CD4-positive, alpha-beta T cell (primary cell): ENCODE results near the gene MBNL1. TPM values are rescaled to one million over a fixed set of nuclear protein-coding genes. Genes with fewer than 3 reads are reported as not detected.

Experiments
- ATAC-seq: fragments of 200-7000 bp; cut with Tn5 transposase; one replicate; pipeline ENCODE4 v1.10.0; 2022; ENCODE audit warnings: mild to moderate bottlenecking; ENCODE audit not compliant: poor library complexity
- CTCF ChIA-PET: fragments of 350-600 bp; sonication (Branson Sonifier 250); formaldehyde crosslinking; loops from one replicate; lab custom pipeline; 2021; ENCODE audit warnings: antibody characterized with exemption, inconsistent platforms; lab: Charles Lee
- POLR2A ChIA-PET: fragments of 350-600 bp; sonication (Branson Sonifier 250); formaldehyde crosslinking; loops from one replicate; lab custom pipeline; 2021; ENCODE audit warnings: antibody characterized with exemption, inconsistent platforms; lab: Charles Lee
- DNase-seq, 14 experiments: peaks; one replicate each; pipeline ENCODE4 v3.0.0-alpha.2; 2013 to 2020; ENCODE audit warnings: mixed read lengths in 2 of 14
- H3K27ac ChIP-seq, 2 donors: one replicate each; pipeline versions ENCODE4 v1.5.1 to v1.7.0; 2013; ENCODE audit warnings: low read length in 2 of 2, low read depth in 1 of 2, mild to moderate bottlenecking in 1 of 2
- H3K27me3 ChIP-seq, 2 experiments: 1 replicate in 1 of 2; 2 replicates in 1 of 2; pipeline versions ENCODE4 v1.6.1 to v1.7.0; 2013; ENCODE audit warnings: low read length in 2 of 2, control low read depth in 1 of 2, mild to moderate bottlenecking in 1 of 2, moderate library complexity in 1 of 2; ENCODE audit not compliant: insufficient read depth in 2 of 2, control insufficient read depth in 1 of 2
- H3K36me3 ChIP-seq: one replicate; pipeline ENCODE4 v1.6.1; 2013; ENCODE audit warnings: low read length, control low read depth; ENCODE audit not compliant: insufficient read depth
- H3K4me1 ChIP-seq: one replicate; pipeline ENCODE4 v1.6.1; 2013; ENCODE audit warnings: low read length, control low read depth; ENCODE audit not compliant: insufficient read depth
- H3K4me3 ChIP-seq: one replicate; pipeline ENCODE4 v1.5.1; 2013; ENCODE audit warnings: mild to moderate bottlenecking, low read length, moderate library complexity
- H3K9me3 ChIP-seq, 2 experiments: 1 replicate in 1 of 2; 2 replicates in 1 of 2; pipeline versions ENCODE4 v1.6.1 to v1.7.0; 2013; ENCODE audit warnings: low read length in 2 of 2, mild to moderate bottlenecking in 2 of 2, control low read depth in 1 of 2, moderate library complexity in 1 of 2; ENCODE audit not compliant: control insufficient read depth in 1 of 2, insufficient read depth in 1 of 2
- H3K27ac Mint-ChIP-seq: one replicate; pipeline ENCODE4 v1.8.0; 2020; ENCODE audit warnings: mixed read lengths
- H3K27me3 Mint-ChIP-seq: one replicate; pipeline ENCODE4 v1.8.0; 2021; ENCODE audit warnings: mixed read lengths
- H3K36me3 Mint-ChIP-seq: one replicate; pipeline ENCODE4 v1.8.0; 2021; ENCODE audit warnings: low read depth, mixed read lengths
- H3K4me1 Mint-ChIP-seq: one replicate; pipeline ENCODE4 v1.8.0; 2021; ENCODE audit warnings: low read depth, mixed read lengths
- H3K4me3 Mint-ChIP-seq: one replicate; pipeline ENCODE4 v1.8.0; 2020; ENCODE audit warnings: mild to moderate bottlenecking, mixed read lengths
- H3K9me3 Mint-ChIP-seq: one replicate; pipeline ENCODE4 v1.8.0; 2020; ENCODE audit warnings: mixed read lengths
- CTCF ChIP-seq: fragments of 200-600 bp; IDR thresholded peaks from one replicate; pipeline ENCODE4 v1.8.0; 2022; ENCODE audit warnings: antibody characterized with exemption, mild to moderate bottlenecking
- intact Hi-C, 2 experiments: fragments of 100-400 bp; cut with DNase I in 1 of 2; cut with micrococcal nuclease in 1 of 2; formaldehyde crosslinking; loops; one replicate each; pipeline versions ENCODE4 v1.15.1 to v1.9.0; 2023 to 2025; cut with DNase I, micrococcal nuclease
- total RNA-seq, 174 experiments: library from RNA in 2 of 174; stranded (reverse) in 2 of 174; gene quantifications; one replicate each; pipeline ENCODE4 v1.2.3 and lab custom pipeline; 2021 to 2026

Gene MBNL1
- total RNA-seq, 2 experiments from 2014 or later: 551 to 561 TPM

- H3K36me3 Mint-ChIP-seq: no peaks in the 10 kb centered on the region
- H3K4me1 Mint-ChIP-seq: peaks cover 18% of the 10 kb centered on the region
- Histone ChIP-seq H3K4me1 (peaks cover 10% of the 10 kb centered on the region), H3K4me3 (no peak overlapping the region), H3K9me3 (no peaks in the 10 kb centered on the region), H3K36me3 (no peaks in the 10 kb centered on the region), H3K27me3 (no peaks in the 10 kb centered on the region), H3K27ac (no peak overlapping the region)
- DNase-seq: peak in 1 of 14 experiments; percentile 30
- TF ChIP-seq CTCF: no peak
- no peak for ATAC-seq
- no peak overlapping the region for H3K4me3 Mint-ChIP-seq
- ChIA-PET POLR2A (no interaction called here), CTCF (no interaction called here)
- H3K27me3 Mint-ChIP-seq: no peaks in the 10 kb centered on the region
- H3K9me3 Mint-ChIP-seq: no peaks in the 10 kb centered on the region
- H3K27ac Mint-ChIP-seq: no peak overlapping the region
- intact Hi-C loops: loop anchor here in 1 of 2 experiments (5.0 kb wide), 1 partner anchor 292 kb away; no protein-coding TSS in a partner anchor
Observed at GRCh38 chr3:152474585-152474984, 205.9 kb downstream of the MBNL1 start.

GRCh38 chr3:152477422-152477821 lies 208.7 kb downstream of the MBNL1 start:
- Histone ChIP-seq H3K4me3 (no peak overlapping the region), H3K4me1 (peaks cover 4% of the 10 kb centered on the region), H3K36me3 (no peaks in the 10 kb centered on the region), H3K27me3 (no peaks in the 10 kb centered on the region), H3K27ac (no peak overlapping the region), H3K9me3 (peaks cover 0 to 2% of the 10 kb centered on the region in 2 experiments)
- H3K36me3 Mint-ChIP-seq: peaks cover 14% of the 10 kb centered on the region
- H3K27ac Mint-ChIP-seq: no peak overlapping the region
- POLR2A ChIA-PET: interaction anchor here (0.6 kb wide), 1 partner anchor 42 kb away, joined by 3 read pairs; no protein-coding TSS in a partner anchor
- H3K4me1 Mint-ChIP-seq: peaks cover 5% of the 10 kb centered on the region
- intact Hi-C loops: no loop called here
- ATAC-seq: no peak
- no peak for DNase-seq
- CTCF ChIA-PET: no interaction called here
- no peak overlapping the region for H3K4me3 Mint-ChIP-seq
- no peak for TF ChIP-seq CTCF
- H3K9me3 Mint-ChIP-seq: peaks cover 6% of the 10 kb centered on the region
- peaks cover 9% of the 10 kb centered on the region for H3K27me3 Mint-ChIP-seq

GRCh38 chr3:152480282-152480953 lies 211.7 kb downstream of the MBNL1 start:
- no peaks in the 10 kb centered on the region for H3K27me3 ChIP-seq
- intact Hi-C loops: no loop called here
- H3K36me3 ChIP-seq: no peaks in the 10 kb centered on the region
- Mint-ChIP-seq H3K9me3 (peaks cover 15% of the 10 kb centered on the region), H3K4me3 (no peak overlapping the region), H3K36me3 (peaks cover 27% of the 10 kb centered on the region), H3K27ac (no peak overlapping the region), H3K27me3 (peaks cover 12% of the 10 kb centered on the region), H3K4me1 (no peaks in the 10 kb centered on the region)
- H3K9me3 ChIP-seq: peaks cover 4 to 9% of the 10 kb centered on the region in 2 experiments
- H3K4me1 ChIP-seq: no peaks in the 10 kb centered on the region
- no peak overlapping the region for H3K4me3 ChIP-seq
- no peak for DNase-seq
- POLR2A ChIA-PET: no interaction called here
- no peak for TF ChIP-seq CTCF
- CTCF ChIA-PET: interaction anchor here (1.6 kb wide), 1 partner anchor 14 kb away, joined by 5 read pairs; no protein-coding TSS in a partner anchor
- no peak overlapping the region for H3K27ac ChIP-seq
- no peak for ATAC-seq
